CD4-positive, alpha-beta T cell treated with Interferon gamma for 1 hour (primary cell): Measurements from ENCODE around the gene LMAN1.

Experiments
- DNase-seq: peaks from one replicate; pipeline ENCODE4 v3.0.0-alpha.2; 2020

The LMAN1 gene

GRCh38 chr18:59358712-59359575 is at the start of gene LMAN1:
Gene LMAN1 (minus strand): TSS chr18:59359265. CDS start chr18:59359244, 21 bp downstream.
- DNase-seq: peak; percentile 92

GRCh38 chr18:59402432-59403090 is 43.5 kb upstream of the LMAN1 start:
- peak; percentile 55 for DNase-seq

- DNase-seq: no peak
Measured at GRCh38 chr18:59400407-59400806, 41.3 kb upstream of the LMAN1 start.

- no peak for DNase-seq
Measured at GRCh38 chr18:59395226-59396175, 36.4 kb upstream of the LMAN1 start.

GRCh38 chr18:59393381-59393780 is 34.3 kb upstream of the LMAN1 start:
- DNase-seq: no peak

- DNase-seq: no peak
Measured at GRCh38 chr18:59388817-59389216, 29.8 kb upstream of the LMAN1 start.

GRCh38 chr18:59387687-59388565 is 28.9 kb upstream of the LMAN1 start:
- DNase-seq: no peak

GRCh38 chr18:59386909-59387686 is 28.0 kb upstream of the LMAN1 start:
- DNase-seq: no peak

GRCh38 chr18:59385191-59385590 is 26.1 kb upstream of the LMAN1 start:
- DNase-seq: no peak

GRCh38 chr18:59383851-59384250 is 24.8 kb upstream of the LMAN1 start:
- no peak for DNase-seq

- no peak for DNase-seq
Measured at GRCh38 chr18:59382383-59382782, 23.3 kb upstream of the LMAN1 start.

GRCh38 chr18:59381949-59382348 is 22.9 kb upstream of the LMAN1 start:
- DNase-seq: no peak

- DNase-seq: no peak
Measured at GRCh38 chr18:59380706-59381105, 21.6 kb upstream of the LMAN1 start.

- DNase-seq: no peak
Measured at GRCh38 chr18:59379772-59380522, 20.9 kb upstream of the LMAN1 start.

GRCh38 chr18:59377613-59378337 is 18.7 kb upstream of the LMAN1 start:
- DNase-seq: no peak

GRCh38 chr18:59376351-59376935 is 17.4 kb upstream of the LMAN1 start:
- no peak for DNase-seq

GRCh38 chr18:59374128-59374527 is 15.1 kb upstream of the LMAN1 start:
- no peak for DNase-seq

- no peak for DNase-seq
Measured at GRCh38 chr18:59372975-59373374, 13.9 kb upstream of the LMAN1 start.

- no peak for DNase-seq
Measured at GRCh38 chr18:59360381-59360780, 1.3 kb upstream of the LMAN1 start.
